Gastroesophageal sphincter (tissue), 4 donors: ENCODE measurements around the gene HACD1. TPM values are rescaled to one million over a fixed set of nuclear protein-coding genes. Genes with fewer than 3 reads are reported as not detected.
A peak's percentile ranks its signal among the peaks of the same experiment; 100 is the strongest.

Experiments
- ATAC-seq: fragments of 150-250 bp; one replicate; pipeline ENCODE4 v1.9.1; 2016; ENCODE audit warnings: mild to moderate bottlenecking, moderate library complexity
- H3K27ac ChIP-seq, 4 donors: fragments of 200-600 bp; sonication (generic) in 3 of 4; 1 replicate in 3 of 4; 2 replicates in 1 of 4; pipeline ENCODE4 v1.5.1; 2016 to 2019
- H3K27me3 ChIP-seq: fragments of 200-600 bp; sonication (generic); one replicate; pipeline ENCODE4 v1.5.1; 2019
- H3K36me3 ChIP-seq, 2 donors: fragments of 200-600 bp; sonication (generic); one replicate each; pipeline ENCODE4 v1.5.1; 2019; ENCODE audit warnings: control low read depth in 1 of 2
- H3K4me1 ChIP-seq, 3 donors: fragments of 200-600 bp; sonication (generic); 1 replicate in 2 of 3; 2 replicates in 1 of 3; pipeline ENCODE4 v1.5.1; 2016 to 2019; ENCODE audit warnings: control low read depth in 2 of 3
- H3K4me3 ChIP-seq, 2 donors: fragments of 200-600 bp; sonication (generic); one replicate each; pipeline ENCODE4 v1.5.1; 2019; ENCODE audit warnings: mild to moderate bottlenecking in 1 of 2, moderate library complexity in 1 of 2
- H3K9me3 ChIP-seq, 3 donors: fragments of 200-600 bp; sonication (generic); one replicate each; pipeline ENCODE4 v1.5.1; 2017 to 2019; ENCODE audit warnings: control low read depth in 2 of 3
- EP300 ChIP-seq: sonication (generic); formaldehyde crosslinking; IDR thresholded peaks from one replicate; pipeline ENCODE4 v1.6.1; 2017; ENCODE audit warnings: antibody characterized with exemption, mild to moderate bottlenecking
- POLR2A ChIP-seq, 2 donors: fragments of 450-650 bp; IDR thresholded peaks; one replicate each; pipeline ENCODE4 v1.6.1; 2017; ENCODE audit warnings: antibody characterized with exemption in 2 of 2, mild to moderate bottlenecking in 2 of 2, moderate library complexity in 1 of 2
- POLR2AphosphoS5 ChIP-seq: sonication (generic); formaldehyde crosslinking; IDR thresholded peaks from one replicate; pipeline ENCODE4 v1.6.1; 2017; ENCODE audit warnings: antibody characterized with exemption
- WGBS, 2 donors: methylation state at CpG; one replicate each; pipeline ENCODE4 v1.1.5; 2018; ENCODE audit warnings: low coverage in 1 of 2; 5-methylcytosine and 5-hydroxymethylcytosine counted together
- total RNA-seq, 4 donors: library from RNA; depleted of rRNA; stranded (reverse); fragments of >200 nt; gene quantifications; one replicate each; pipeline ENCODE4 v1.1.0, GENCODE V29; 2016
- TF ChIP-seq, protein P1 (sequence below), 4 experiments: fragments of 200-600 bp in 2 of 4; fragments of 450-650 bp in 2 of 4; sonication (generic) in 1 of 4; IDR thresholded peaks; one replicate each; pipeline ENCODE4 v1.5.1; 2017 to 2019; ENCODE audit warnings: antibody characterized with exemption in 4 of 4, mild to moderate bottlenecking in 2 of 4, moderate library complexity in 2 of 4

HACD1 gene
- total RNA-seq, 4 donors from 2014 or later = 46.7 to 96.7 (median 82.6) TPM

DNA sequence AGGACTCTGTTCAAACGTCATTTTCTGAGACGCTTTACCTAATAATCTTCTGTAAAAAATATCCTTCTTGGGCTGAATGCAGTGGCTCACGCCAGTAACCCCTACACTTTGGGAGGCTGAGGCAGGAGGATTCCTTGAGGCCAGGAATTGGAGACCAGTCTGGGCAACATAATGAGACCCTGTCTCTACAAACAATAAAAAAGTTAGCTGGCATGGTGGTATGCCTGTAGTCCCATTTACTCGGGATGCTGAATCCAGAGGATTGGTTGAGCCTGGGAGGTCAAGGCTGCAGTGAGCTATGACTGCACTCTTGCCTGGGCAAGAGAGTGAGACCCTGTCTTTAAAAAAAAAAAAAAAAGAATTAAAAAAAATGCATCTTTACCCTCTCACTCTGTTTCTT, 31.9 kb upstream of the HACD1 start:
- no peak overlapping the region for H3K27ac ChIP-seq

DNA sequence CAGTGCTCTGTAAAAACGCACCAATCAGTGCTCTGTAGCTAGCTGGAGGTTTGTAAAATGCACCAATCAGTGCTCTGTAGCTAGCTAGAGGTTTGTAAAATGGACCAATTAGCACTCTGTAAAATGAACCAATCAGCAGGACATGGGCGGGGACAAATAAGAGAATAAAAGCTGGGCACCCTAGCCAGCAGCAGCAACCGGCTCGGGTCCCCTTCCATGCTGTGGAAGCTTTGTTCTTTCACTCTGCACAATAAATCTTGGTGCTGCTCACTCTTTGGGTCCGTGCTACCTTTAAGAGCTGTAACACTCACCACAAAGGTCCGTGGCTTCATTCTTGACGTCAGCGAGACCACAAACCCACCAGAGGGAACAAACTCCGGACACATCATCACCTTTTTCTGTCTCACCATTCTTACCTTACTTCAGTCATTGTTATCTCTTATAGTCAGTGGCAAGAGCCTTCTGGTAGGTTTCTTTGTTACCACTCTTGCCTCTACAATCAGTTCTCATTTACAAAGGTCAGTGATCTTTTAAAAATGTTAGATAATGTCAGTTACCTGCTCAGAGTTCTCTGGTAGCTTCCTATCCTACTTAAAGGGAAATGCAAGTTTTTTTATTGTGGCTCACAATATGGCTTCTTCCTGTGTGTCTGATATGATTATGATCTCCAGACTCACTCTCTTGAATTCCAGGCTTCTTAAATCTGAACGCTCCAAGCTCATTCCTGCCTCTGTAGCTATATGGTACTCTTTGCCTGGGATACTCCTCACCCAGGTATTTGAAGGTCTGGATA, 31.3 kb upstream of the HACD1 start:
- Histone ChIP-seq H3K36me3 (no peaks in the 10 kb centered on the region), H3K4me1 (peaks cover 10 to 86% (median 10%) of the 10 kb centered on the region in 3 donors), H3K27me3 (no peaks in the 10 kb centered on the region), H3K4me3 (no peak overlapping the region), H3K9me3 (no peaks in the 10 kb centered on the region), H3K27ac (no peak overlapping the region)
- no peak for TF ChIP-seq POLR2A (IDR thresholded peaks at IDR 0.05)
- TF ChIP-seq, protein P1, sequence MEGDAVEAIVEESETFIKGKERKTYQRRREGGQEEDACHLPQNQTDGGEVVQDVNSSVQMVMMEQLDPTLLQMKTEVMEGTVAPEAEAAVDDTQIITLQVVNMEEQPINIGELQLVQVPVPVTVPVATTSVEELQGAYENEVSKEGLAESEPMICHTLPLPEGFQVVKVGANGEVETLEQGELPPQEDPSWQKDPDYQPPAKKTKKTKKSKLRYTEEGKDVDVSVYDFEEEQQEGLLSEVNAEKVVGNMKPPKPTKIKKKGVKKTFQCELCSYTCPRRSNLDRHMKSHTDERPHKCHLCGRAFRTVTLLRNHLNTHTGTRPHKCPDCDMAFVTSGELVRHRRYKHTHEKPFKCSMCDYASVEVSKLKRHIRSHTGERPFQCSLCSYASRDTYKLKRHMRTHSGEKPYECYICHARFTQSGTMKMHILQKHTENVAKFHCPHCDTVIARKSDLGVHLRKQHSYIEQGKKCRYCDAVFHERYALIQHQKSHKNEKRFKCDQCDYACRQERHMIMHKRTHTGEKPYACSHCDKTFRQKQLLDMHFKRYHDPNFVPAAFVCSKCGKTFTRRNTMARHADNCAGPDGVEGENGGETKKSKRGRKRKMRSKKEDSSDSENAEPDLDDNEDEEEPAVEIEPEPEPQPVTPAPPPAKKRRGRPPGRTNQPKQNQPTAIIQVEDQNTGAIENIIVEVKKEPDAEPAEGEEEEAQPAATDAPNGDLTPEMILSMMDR (IDR thresholded peaks at IDR 0.05) = no peak
- TF ChIP-seq EP300 = no peak
- no peak for TF ChIP-seq POLR2AphosphoS5
- 82 to 84% methylated on average over 9 to 10 of the region's 10 CpGs for WGBS, 2 donors
- no peak for ATAC-seq

More for the DNA sequence above, 31.9 kb upstream of the HACD1 start:
- Histone ChIP-seq H3K27me3 (no peaks in the 10 kb centered on the region), H3K9me3 (no peaks in the 10 kb centered on the region), H3K4me1 (peaks cover 10 to 86% (median 10%) of the 10 kb centered on the region in 3 donors), H3K4me3 (no peak overlapping the region), H3K36me3 (no peaks in the 10 kb centered on the region)
- WGBS, 2 donors = 87 to 88% methylated on average over 2 to 3 of the region's 4 CpGs
- TF ChIP-seq, protein P1 (IDR thresholded peaks at IDR 0.05) = no peak
- TF ChIP-seq POLR2A (IDR thresholded peaks at IDR 0.05) = no peak
- TF ChIP-seq POLR2AphosphoS5 = no peak
- TF ChIP-seq EP300 = no peak
- no peak for ATAC-seq

DNA sequence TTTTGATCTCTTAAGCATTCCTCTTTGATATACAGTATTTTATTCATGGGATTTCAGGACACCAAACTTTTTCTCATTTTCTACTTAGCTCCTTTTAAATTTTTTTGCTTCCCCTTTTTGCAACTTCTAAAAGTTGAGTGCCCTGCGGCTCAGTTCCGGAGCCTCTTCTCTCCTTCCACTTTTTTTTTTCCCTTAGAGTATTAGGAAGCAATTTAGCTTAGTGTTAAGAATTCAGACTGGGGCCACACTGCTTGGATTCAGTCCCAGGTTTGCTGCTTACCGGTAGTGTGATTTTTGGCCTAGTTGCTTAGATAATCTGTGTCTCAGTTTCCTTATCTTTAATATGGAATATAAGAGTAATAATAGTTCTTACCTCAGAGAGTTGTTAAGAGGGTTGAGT, 30.2 kb upstream of the HACD1 start:
- no peak overlapping the region for H3K27ac ChIP-seq
- TF ChIP-seq EP300 (no peak), POLR2A (IDR thresholded peaks at IDR 0.05) (no peak), POLR2AphosphoS5 (no peak)
- TF ChIP-seq, protein P1 (IDR thresholded peaks at IDR 0.05) = no peak
- peaks cover 10 to 85% (median 15%) of the 10 kb centered on the region in 3 donors for H3K4me1 ChIP-seq
- ATAC-seq = no peak
- H3K4me3 ChIP-seq = no peak overlapping the region
- no peaks in the 10 kb centered on the region for H3K27me3 ChIP-seq
- H3K9me3 ChIP-seq = no peaks in the 10 kb centered on the region
- H3K36me3 ChIP-seq = no peaks in the 10 kb centered on the region
- WGBS, 2 donors = 65 to 69% methylated on average over 3 of the region's 3 CpGs

DNA sequence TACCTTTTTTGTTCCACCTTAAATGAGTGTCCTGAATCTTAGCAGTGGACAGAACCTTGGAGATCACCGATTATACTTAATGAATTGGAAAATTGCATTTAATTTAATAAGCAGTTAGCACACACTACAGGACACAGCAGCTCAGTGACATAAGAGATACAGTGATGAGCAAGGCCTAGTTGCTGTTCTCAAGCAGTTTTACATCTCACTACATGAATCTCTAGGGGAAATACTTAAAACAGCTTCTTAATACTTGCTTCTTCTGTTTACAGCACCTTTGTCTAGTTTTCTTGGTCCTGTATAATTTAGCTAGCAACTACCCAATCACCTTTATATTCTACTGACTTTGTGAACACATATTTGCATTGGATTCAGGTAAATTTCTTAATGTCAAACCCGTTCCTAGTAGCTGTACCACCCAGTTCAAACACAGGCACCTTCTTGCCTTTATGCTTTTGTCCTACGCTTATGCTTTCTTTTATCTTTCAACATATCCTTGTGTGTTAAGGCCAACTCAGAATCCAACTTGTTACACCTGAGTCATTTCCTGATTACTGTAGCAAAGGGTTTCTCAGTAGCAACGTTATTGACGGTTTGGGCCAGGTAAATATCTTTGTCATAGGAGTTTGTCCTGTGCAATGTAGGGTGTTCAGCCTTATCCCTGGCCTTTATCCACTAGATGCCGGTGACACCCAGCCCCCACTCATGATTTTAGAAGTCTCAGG, 28.6 kb upstream of the HACD1 start:
- TF ChIP-seq EP300 = no peak
- no peak for TF ChIP-seq POLR2A (IDR thresholded peaks at IDR 0.05)
- TF ChIP-seq, protein P1 (IDR thresholded peaks at IDR 0.05) = no peak
- no peak for TF ChIP-seq POLR2AphosphoS5
- no peaks in the 10 kb centered on the region for H3K9me3 ChIP-seq
- H3K4me3 ChIP-seq = peak overlapping the region; percentile 91 to 93
- peak overlapping the region in 1 of 4 donors; percentile 97 for H3K27ac ChIP-seq
- 52 to 74% methylated on average over 3 to 6 of the region's 6 CpGs for WGBS, 2 donors
- no peaks in the 10 kb centered on the region for H3K36me3 ChIP-seq
- ATAC-seq = no peak
- no peaks in the 10 kb centered on the region for H3K27me3 ChIP-seq
- H3K4me1 ChIP-seq = peaks cover 8 to 74% (median 15%) of the 10 kb centered on the region in 3 donors
